ENCODE measurements around the gene NMBR. TPM values are rescaled to one million over a fixed set of nuclear protein-coding genes. Genes with fewer than 3 reads are reported as not detected.

NMBR gene
- total and polyA plus RNA-seq, 12 donors, result 0.11 to 0.15 TPM; not detected in 10

DNA sequence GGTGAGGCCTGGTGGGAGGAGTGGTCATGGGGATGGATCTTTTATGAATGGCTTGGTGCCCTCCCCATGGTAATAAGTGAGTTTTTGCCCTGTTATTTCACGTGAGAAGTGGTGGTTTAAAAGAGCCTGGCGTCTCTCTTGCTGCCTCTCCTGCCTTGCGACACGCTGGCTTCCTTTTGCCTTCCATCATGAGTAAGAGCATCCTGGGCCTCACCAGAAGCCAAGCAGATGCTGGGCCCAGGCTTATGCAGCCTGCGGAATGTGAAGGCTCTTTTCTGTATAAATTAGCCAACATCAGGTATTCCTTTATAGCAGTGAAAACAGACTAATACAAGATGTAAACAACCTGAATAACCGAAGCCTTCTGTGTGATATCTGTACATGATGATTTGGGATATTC lies 27.8 kb upstream of the NMBR start:
- intact Hi-C loops (cut with DNase I), result no loop called here
- H3K4me1 ChIP-seq (replicated peaks in 1 of 2), result no peaks in the 10 kb centered on the region
- no peak overlapping the region for H3K4me3 ChIP-seq
- peaks cover 0 to 22% of the 10 kb centered on the region in 2 donors for H3K36me3 ChIP-seq (replicated peaks in 1 of 2)
- WGBS, 4 donors, result 90 to 98% (median 93%) methylated on average over 6 of the region's 6 CpGs
- TF ChIP-seq POLR2A (IDR thresholded peaks at IDR 0.05), result no peak
- TF ChIP-seq, protein P1, sequence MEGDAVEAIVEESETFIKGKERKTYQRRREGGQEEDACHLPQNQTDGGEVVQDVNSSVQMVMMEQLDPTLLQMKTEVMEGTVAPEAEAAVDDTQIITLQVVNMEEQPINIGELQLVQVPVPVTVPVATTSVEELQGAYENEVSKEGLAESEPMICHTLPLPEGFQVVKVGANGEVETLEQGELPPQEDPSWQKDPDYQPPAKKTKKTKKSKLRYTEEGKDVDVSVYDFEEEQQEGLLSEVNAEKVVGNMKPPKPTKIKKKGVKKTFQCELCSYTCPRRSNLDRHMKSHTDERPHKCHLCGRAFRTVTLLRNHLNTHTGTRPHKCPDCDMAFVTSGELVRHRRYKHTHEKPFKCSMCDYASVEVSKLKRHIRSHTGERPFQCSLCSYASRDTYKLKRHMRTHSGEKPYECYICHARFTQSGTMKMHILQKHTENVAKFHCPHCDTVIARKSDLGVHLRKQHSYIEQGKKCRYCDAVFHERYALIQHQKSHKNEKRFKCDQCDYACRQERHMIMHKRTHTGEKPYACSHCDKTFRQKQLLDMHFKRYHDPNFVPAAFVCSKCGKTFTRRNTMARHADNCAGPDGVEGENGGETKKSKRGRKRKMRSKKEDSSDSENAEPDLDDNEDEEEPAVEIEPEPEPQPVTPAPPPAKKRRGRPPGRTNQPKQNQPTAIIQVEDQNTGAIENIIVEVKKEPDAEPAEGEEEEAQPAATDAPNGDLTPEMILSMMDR (IDR thresholded peaks at IDR 0.05), result no peak
- H3K27ac ChIP-seq, result no peak overlapping the region
- no peak for DNase-seq
- peaks cover 0 to 6% (median 0%) of the 10 kb centered on the region in 3 donors for H3K9me3 ChIP-seq (replicated peaks in 1 of 3)
- H3K27me3 ChIP-seq, result no peaks in the 10 kb centered on the region

DNA sequence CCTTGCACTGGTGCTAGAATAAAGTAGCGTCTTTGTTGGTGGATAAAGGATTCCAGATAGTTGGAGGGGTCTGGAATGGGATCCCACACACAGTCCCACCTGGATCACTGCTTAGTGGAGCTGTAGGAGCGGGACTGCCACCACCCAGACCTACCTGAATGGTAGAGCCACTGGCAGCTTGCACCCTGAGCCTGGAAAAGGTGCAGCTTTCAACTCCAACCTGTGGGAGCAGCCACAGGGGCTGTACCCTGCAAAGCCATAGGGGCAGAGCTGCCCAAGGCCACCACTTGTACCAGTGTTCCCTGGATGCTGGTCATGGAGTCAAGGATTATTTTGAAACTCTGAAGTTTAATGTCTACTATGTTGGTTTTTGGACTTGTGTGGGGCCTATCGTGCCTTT lies 27.1 kb upstream of the NMBR start:
- Histone ChIP-seq H3K27me3 (no peaks in the 10 kb centered on the region), H3K4me1 (replicated peaks in 1 of 2) (no peaks in the 10 kb centered on the region), H3K27ac (no peak overlapping the region), H3K9me3 (replicated peaks in 1 of 3) (peaks cover 0 to 6% (median 0%) of the 10 kb centered on the region in 3 donors), H3K36me3 (replicated peaks in 1 of 2) (peaks cover 0 to 22% of the 10 kb centered on the region in 2 donors), H3K4me3 (no peak overlapping the region)
- DNase-seq, result no peak
- TF ChIP-seq, protein P1 (IDR thresholded peaks at IDR 0.05), result no peak
- TF ChIP-seq POLR2A (IDR thresholded peaks at IDR 0.05), result no peak
- intact Hi-C loops (cut with DNase I), result no loop called here
- 90 to 100% (median 96%) methylated on average over 3 of the region's 3 CpGs for WGBS, 4 donors

DNA sequence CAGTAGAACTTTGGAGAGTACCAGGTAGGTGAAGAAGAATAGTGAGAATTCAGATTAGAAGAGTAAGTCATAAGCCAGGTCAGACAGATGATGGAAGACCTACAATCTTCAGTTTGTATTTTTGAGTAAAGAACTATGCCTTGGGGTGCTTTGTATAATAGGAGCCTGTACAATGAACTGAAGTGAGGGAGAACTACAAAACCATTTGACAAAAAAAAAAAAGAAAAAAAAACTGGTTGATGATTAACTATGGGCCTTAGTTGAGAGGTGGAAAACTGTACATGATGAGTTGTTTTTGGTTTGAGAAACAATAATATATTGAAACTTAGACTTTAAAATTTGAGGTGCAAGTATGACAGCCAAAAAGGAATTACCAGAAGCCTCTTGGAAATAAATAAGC lies 25.8 kb upstream of the NMBR start:
- Histone ChIP-seq H3K4me3 (no peak overlapping the region), H3K36me3 (replicated peaks in 1 of 2) (peaks cover 0 to 26% of the 10 kb centered on the region in 2 donors), H3K4me1 (replicated peaks in 1 of 2) (no peaks in the 10 kb centered on the region), H3K9me3 (replicated peaks in 1 of 3) (no peaks in the 10 kb centered on the region), H3K27ac (no peak overlapping the region), H3K27me3 (no peaks in the 10 kb centered on the region)
- TF ChIP-seq POLR2A (IDR thresholded peaks at IDR 0.05), result no peak
- TF ChIP-seq, protein P1 (IDR thresholded peaks at IDR 0.05), result no peak
- no peak for DNase-seq
- intact Hi-C loops (cut with DNase I), result no loop called here

DNA sequence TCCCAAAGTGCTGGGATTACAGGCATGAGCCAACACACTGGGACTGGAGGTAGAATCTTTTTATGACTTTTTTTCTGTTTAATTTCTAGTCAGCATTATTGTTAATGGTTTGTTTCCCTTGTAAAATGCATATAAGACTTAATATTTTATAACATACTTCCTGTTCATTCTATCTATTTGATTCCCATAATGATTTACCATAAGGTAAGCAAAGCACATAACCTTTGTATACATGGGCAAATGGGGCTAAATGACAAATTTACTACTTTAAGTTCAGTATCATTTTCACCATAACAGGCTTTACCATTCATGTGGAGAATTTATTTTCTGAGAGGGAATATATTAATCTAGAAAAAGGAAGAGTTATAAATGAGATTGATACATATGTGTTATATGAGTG lies 24.4 kb upstream of the NMBR start:
- Histone ChIP-seq H3K36me3 (replicated peaks in 1 of 2) (peaks cover 0 to 30% of the 10 kb centered on the region in 2 donors), H3K27me3 (no peaks in the 10 kb centered on the region), H3K4me3 (no peak overlapping the region), H3K9me3 (replicated peaks in 1 of 3) (no peaks in the 10 kb centered on the region), H3K4me1 (replicated peaks in 1 of 2) (no peaks in the 10 kb centered on the region), H3K27ac (no peak overlapping the region)
- TF ChIP-seq POLR2A (IDR thresholded peaks at IDR 0.05), result no peak
- TF ChIP-seq, protein P1 (IDR thresholded peaks at IDR 0.05), result no peak
- DNase-seq, result no peak
- intact Hi-C loops (cut with DNase I), result no loop called here
